ENCODE data around the gene DHX8. TPM values are rescaled to one million over a fixed set of nuclear protein-coding genes. Genes with fewer than 3 reads are reported as not detected.

Gene DHX8
- total and polyA plus RNA-seq, 2 of the 4 experiments (the other 2 are of a cell fraction): 21.8 to 50.0 TPM

DNA sequence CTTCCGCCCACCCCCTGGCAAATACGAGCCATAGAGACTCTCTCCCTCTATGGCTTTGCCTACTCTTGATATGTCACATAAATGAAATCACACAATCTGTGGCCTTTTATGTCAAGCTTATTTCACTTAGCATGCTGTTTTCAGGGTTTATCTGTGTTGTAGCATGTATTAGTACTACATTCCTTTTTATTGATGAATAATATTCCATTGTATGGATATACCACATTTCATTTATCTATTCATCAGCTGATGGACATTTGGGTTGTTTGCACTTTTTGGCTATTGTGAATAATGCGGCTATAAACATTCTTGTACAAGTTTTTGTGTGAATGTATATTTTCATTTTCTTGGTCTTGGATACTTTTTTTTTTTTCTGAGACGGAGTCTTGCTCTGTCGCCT lies 37.0 kb upstream of the DHX8 start:
- Histone ChIP-seq H4K20me1 (ENCODE audit: insufficient read depth, low read length) (no peaks in the 10 kb centered on the region), H3K23ac (ENCODE audit: low read depth, low read length) (no peak overlapping the region), H3K4me1 (ENCODE audit: control insufficient read depth, insufficient read depth, low read length) (peaks cover 5% of the 10 kb centered on the region), H3K9ac (ENCODE audit: low read depth, low read length) (no peak overlapping the region), H3K27me3 (ENCODE audit: control insufficient read depth, insufficient read depth, low read length) (no peaks in the 10 kb centered on the region; the same call in none of the 2 replicates), H3K4me3 (ENCODE audit: insufficient read depth, low read depth, low read length) (no peak overlapping the region), H3K14ac (replicated peaks; ENCODE audit: low read depth, low read length) (no peak overlapping the region), H3K4me2 (ENCODE audit: low read depth, low read length) (no peak overlapping the region), H3K4ac (ENCODE audit: low read depth, low read length) (no peak overlapping the region), H2AK5ac (ENCODE audit: low read depth, low read length) (no peak overlapping the region), H3K18ac (ENCODE audit: low read depth, low read length) (no peak overlapping the region), H4K5ac (ENCODE audit: low read depth, low read length) (no peak overlapping the region), H3K9me1 (ENCODE audit: insufficient read depth, low read length) (peaks cover 9% of the 10 kb centered on the region; the same call in 1 of the 2 replicates), H2BK120ac (ENCODE audit: low read depth, low read length) (no peak overlapping the region), H3K36me3 (ENCODE audit: control insufficient read depth, insufficient read depth, low read length) (no peaks in the 10 kb centered on the region), H3K79me1 (ENCODE audit: low read depth in 1 of 2, low read length in 2 of 2) (no peaks in the 10 kb centered on the region), H4K91ac (ENCODE audit: insufficient read depth, low read depth, low read length) (no peak overlapping the region), H2BK20ac (ENCODE audit: low read depth, low read length) (no peak overlapping the region), H3K9me3 (ENCODE audit: control insufficient read depth, insufficient read depth, low read length) (no peaks in the 10 kb centered on the region), H2AK9ac (replicated peaks; ENCODE audit: low read depth, low read length, poor library complexity) (no peak overlapping the region), H2BK5ac (ENCODE audit: low read depth, low read length, poor library complexity, severe bottlenecking) (no peak overlapping the region), H2BK15ac (ENCODE audit: low read depth, low read length) (no peak overlapping the region), H3K27ac (ENCODE audit: insufficient read depth, low read length) (no peak overlapping the region), H3K56ac (ENCODE audit: extremely low read depth, insufficient read depth, low read length) (no peak overlapping the region), H2AFZ (replicated peaks; ENCODE audit: low read length, poor library complexity) (no peak overlapping the region), H4K8ac (ENCODE audit: low read depth in 2 of 2, low read length in 2 of 2) (no peak overlapping the region)
- POLR2A ChIA-PET (ENCODE audit: unreplicated experiment): no interaction called here
- CTCF ChIA-PET: interaction anchor here (1.3 kb wide), 1 partner anchor 29 kb away, joined by 3 read pairs; no protein-coding TSS in a partner anchor
- intact Hi-C loops (cut with micrococcal nuclease) (no loop called here), in situ Hi-C loops (cut with MboI; ENCODE audit: low sequenced_read_pairs) (no loop called here), dilution Hi-C loops (cut with HindIII; ENCODE audit: low sequenced_read_pairs, unreplicated experiment) (no loop called here)
- no peak for ATAC-seq (ENCODE audit: low read depth)
- WGBS, 2 experiments (ENCODE audit: extremely low coverage in 2 of 2, insufficient read length in 1 of 2): 100% methylated on average over 1 of the region's 5 CpGs; no CpG with 5 or more reads in 1 of the 2 experiments
- TF ChIP-seq MAZ (IDR thresholded peaks at IDR 0.05; ENCODE audit: borderline replicate concordance, low read depth, low read length) (no peak), RCOR1 (IDR thresholded peaks at IDR 0.05; ENCODE audit: insufficient replicate concordance, low read length) (no peak), BHLHE40 (IDR thresholded peaks at IDR 0.05; ENCODE audit: low read depth, low read length) (no peak), ELK1 (IDR thresholded peaks at IDR 0.05; ENCODE audit: borderline replicate concordance, low read depth, low read length) (no peak)
- no peak for DNase-seq
- BruUV-seq (replicated peaks): no TSS peak
